Measurements from ENCODE around the gene BEND5.
A peak's percentile ranks its signal among the peaks of the same experiment; 100 is the strongest.

- TF ChIP-seq CTCF (IDR thresholded peaks at IDR 0.05; ENCODE audit: low read length) (peak; percentile 31), EZH2 (IDR thresholded peaks at IDR 0.05; ENCODE audit: borderline replicate concordance, low read length) (no peak)
These were observed 88.5 kb downstream of the BEND5 start for GRCh38 chr1:48688102-48688760.

All from OCI-LY1 (cell line).